HFF-Myc (cell line): Measurements from ENCODE around the gene PDE5A.
"Not testable (repeated sequence)": the region's sequence is repeated elsewhere in the genome, so short reads cannot be mapped to it uniquely, and the experiment has no call there.

Source experiments
- DNase-seq: peaks from one replicate; pipeline ENCODE4 v3.0.0-alpha.2; 2011; ENCODE audit warnings: low read depth; ENCODE audit errors: extremely low read depth
- H3K4me3 ChIP-seq: replicated peaks from 2 replicates; pipeline ENCODE4 v1.5.1; 2011; ENCODE audit warnings: low read depth, mild to moderate bottlenecking, control low read depth, low read length
- CTCF ChIP-seq: IDR thresholded peaks from 2 replicates; pipeline ENCODE4 v1.5.1; 2012; ENCODE audit warnings: mild to moderate bottlenecking, low read depth, low read length, control low read depth; ENCODE audit errors: missing control alignments

Gene PDE5A

GRCh38 chr4:119648398-119648797 lies 19.8 kb upstream of the PDE5A start:
- no peak for DNase-seq
- TF ChIP-seq CTCF: no peak
- H3K4me3 ChIP-seq: no peak overlapping the region

GRCh38 chr4:119647558-119647957 lies 19.0 kb upstream of the PDE5A start:
- DNase-seq: no peak
- TF ChIP-seq CTCF: no peak
- H3K4me3 ChIP-seq: no peak overlapping the region

GRCh38 chr4:119646347-119647071 lies 17.9 kb upstream of the PDE5A start:
- no peak overlapping the region for H3K4me3 ChIP-seq
- TF ChIP-seq CTCF: no peak
- peak; percentile 89 for DNase-seq

- TF ChIP-seq CTCF: no peak
- no peak for DNase-seq
- no peak overlapping the region for H3K4me3 ChIP-seq
Observed at GRCh38 chr4:119643306-119644042, 14.9 kb upstream of the PDE5A start.

- H3K4me3 ChIP-seq: no peak overlapping the region
Observed at GRCh38 chr4:119641765-119642164, 13.2 kb upstream of the PDE5A start.

GRCh38 chr4:119638359-119638758 lies 9.8 kb upstream of the PDE5A start:
- peak; percentile 73 for DNase-seq
- no peak for TF ChIP-seq CTCF

More at GRCh38 chr4:119641765-119642164, 13.2 kb upstream of the PDE5A start:
- TF ChIP-seq CTCF: no peak
- no peak for DNase-seq

GRCh38 chr4:119636851-119637250 lies 8.2 kb upstream of the PDE5A start:
- DNase-seq, H3K4me3 ChIP-seq: not testable (repeated sequence)

More at GRCh38 chr4:119638359-119638758, 9.8 kb upstream of the PDE5A start:
- no peak overlapping the region for H3K4me3 ChIP-seq
